WERI-Rb-1 (cell line): Measurements from ENCODE around the gene ABHD3.
"Not testable (repeated sequence)": the region's sequence is repeated elsewhere in the genome, so short reads cannot be mapped to it uniquely, and the experiment has no call there.

Source experiments
- DNase-seq: peaks from one replicate; pipeline ENCODE4 v3.0.0-alpha.2; 2020
- H3K27ac ChIP-seq: fragments of 250-450 bp; sonication (Bioruptor Pico); 2 replicates; pipeline ENCODE4 v1.5.1; 2020; ENCODE audit warnings: mild to moderate bottlenecking, moderate library complexity
- H3K27me3 ChIP-seq: fragments of 250-450 bp; sonication (Bioruptor Pico); 2 replicates; pipeline ENCODE4 v1.5.1; 2021; ENCODE audit warnings: mild to moderate bottlenecking, low read depth, moderate library complexity; ENCODE audit not compliant: insufficient read depth, severe bottlenecking
- H3K36me3 ChIP-seq: fragments of 250-450 bp; sonication (Bioruptor Pico); 2 replicates; pipeline ENCODE4 v1.5.1; 2020; ENCODE audit warnings: mild to moderate bottlenecking, moderate library complexity
- H3K4me3 ChIP-seq: 2 replicates; pipeline ENCODE4 v1.5.1; 2011; ENCODE audit warnings: low read depth, mild to moderate bottlenecking, control low read depth, low read length
- H3K9me3 ChIP-seq: fragments of 250-450 bp; sonication (Bioruptor Pico); 2 replicates; pipeline ENCODE4 v1.5.1; 2021; ENCODE audit warnings: mild to moderate bottlenecking, moderate library complexity; ENCODE audit not compliant: severe bottlenecking
- TF ChIP-seq, protein P1 (sequence below): IDR thresholded peaks from 2 replicates; pipeline ENCODE4 v1.5.1; 2011; ENCODE audit warnings: low read depth, mild to moderate bottlenecking, control low read depth, inconsistent platforms, low read length

The ABHD3 gene

GRCh38 chr18:21689736-21690135, 14.8 kb downstream of the ABHD3 start:
- Histone ChIP-seq H3K27me3 (no peaks in the 10 kb centered on the region), H3K9me3 (no peaks in the 10 kb centered on the region), H3K4me3 (no peak overlapping the region), H3K36me3 (no peaks in the 10 kb centered on the region; the same call in none of the 2 replicates), H3K27ac (no peak overlapping the region)
- no peak for DNase-seq
- TF ChIP-seq, protein P1, sequence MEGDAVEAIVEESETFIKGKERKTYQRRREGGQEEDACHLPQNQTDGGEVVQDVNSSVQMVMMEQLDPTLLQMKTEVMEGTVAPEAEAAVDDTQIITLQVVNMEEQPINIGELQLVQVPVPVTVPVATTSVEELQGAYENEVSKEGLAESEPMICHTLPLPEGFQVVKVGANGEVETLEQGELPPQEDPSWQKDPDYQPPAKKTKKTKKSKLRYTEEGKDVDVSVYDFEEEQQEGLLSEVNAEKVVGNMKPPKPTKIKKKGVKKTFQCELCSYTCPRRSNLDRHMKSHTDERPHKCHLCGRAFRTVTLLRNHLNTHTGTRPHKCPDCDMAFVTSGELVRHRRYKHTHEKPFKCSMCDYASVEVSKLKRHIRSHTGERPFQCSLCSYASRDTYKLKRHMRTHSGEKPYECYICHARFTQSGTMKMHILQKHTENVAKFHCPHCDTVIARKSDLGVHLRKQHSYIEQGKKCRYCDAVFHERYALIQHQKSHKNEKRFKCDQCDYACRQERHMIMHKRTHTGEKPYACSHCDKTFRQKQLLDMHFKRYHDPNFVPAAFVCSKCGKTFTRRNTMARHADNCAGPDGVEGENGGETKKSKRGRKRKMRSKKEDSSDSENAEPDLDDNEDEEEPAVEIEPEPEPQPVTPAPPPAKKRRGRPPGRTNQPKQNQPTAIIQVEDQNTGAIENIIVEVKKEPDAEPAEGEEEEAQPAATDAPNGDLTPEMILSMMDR = no peak

- Histone ChIP-seq H3K4me3 (no peak overlapping the region), H3K9me3 (no peaks in the 10 kb centered on the region), H3K27me3 (no peaks in the 10 kb centered on the region), H3K27ac (no peak overlapping the region), H3K36me3 (no peaks in the 10 kb centered on the region; the same call in none of the 2 replicates)
- no peak for DNase-seq
- TF ChIP-seq, protein P1 = no peak
Observed at GRCh38 chr18:21686282-21687105, 18.1 kb downstream of the ABHD3 start.

- H3K4me3 ChIP-seq, DNase-seq, H3K36me3 ChIP-seq, H3K27ac ChIP-seq, H3K27me3 ChIP-seq, H3K9me3 ChIP-seq: not testable (repeated sequence)
Observed at GRCh38 chr18:21685556-21685981, 19.0 kb downstream of the ABHD3 start.

- H3K27me3 ChIP-seq = no peaks in the 10 kb centered on the region
- no peak overlapping the region for H3K27ac ChIP-seq
- TF ChIP-seq, protein P1 = no peak
- no peak overlapping the region for H3K4me3 ChIP-seq
- no peaks in the 10 kb centered on the region for H3K9me3 ChIP-seq
- H3K36me3 ChIP-seq = no peaks in the 10 kb centered on the region; the same call in none of the 2 replicates
- no peak for DNase-seq
Observed at GRCh38 chr18:21684731-21685130, 19.8 kb downstream of the ABHD3 start.

- Histone ChIP-seq H3K27ac (no peak overlapping the region), H3K4me3 (no peak overlapping the region), H3K9me3 (no peaks in the 10 kb centered on the region), H3K27me3 (no peaks in the 10 kb centered on the region), H3K36me3 (no peaks in the 10 kb centered on the region)
- no peak for DNase-seq
- TF ChIP-seq, protein P1 = no peak
Observed at GRCh38 chr18:21682371-21683051, 22.1 kb downstream of the ABHD3 start.

- H3K9me3 ChIP-seq = no peaks in the 10 kb centered on the region
- no peak overlapping the region for H3K4me3 ChIP-seq
- no peak overlapping the region for H3K27ac ChIP-seq
- no peaks in the 10 kb centered on the region for H3K36me3 ChIP-seq
- TF ChIP-seq, protein P1 = no peak
- no peaks in the 10 kb centered on the region for H3K27me3 ChIP-seq
- no peak for DNase-seq
Observed at GRCh38 chr18:21680161-21680560, 24.4 kb downstream of the ABHD3 start.
